ENCODE data around the gene ADORA2A.

Gene ADORA2A

DNA sequence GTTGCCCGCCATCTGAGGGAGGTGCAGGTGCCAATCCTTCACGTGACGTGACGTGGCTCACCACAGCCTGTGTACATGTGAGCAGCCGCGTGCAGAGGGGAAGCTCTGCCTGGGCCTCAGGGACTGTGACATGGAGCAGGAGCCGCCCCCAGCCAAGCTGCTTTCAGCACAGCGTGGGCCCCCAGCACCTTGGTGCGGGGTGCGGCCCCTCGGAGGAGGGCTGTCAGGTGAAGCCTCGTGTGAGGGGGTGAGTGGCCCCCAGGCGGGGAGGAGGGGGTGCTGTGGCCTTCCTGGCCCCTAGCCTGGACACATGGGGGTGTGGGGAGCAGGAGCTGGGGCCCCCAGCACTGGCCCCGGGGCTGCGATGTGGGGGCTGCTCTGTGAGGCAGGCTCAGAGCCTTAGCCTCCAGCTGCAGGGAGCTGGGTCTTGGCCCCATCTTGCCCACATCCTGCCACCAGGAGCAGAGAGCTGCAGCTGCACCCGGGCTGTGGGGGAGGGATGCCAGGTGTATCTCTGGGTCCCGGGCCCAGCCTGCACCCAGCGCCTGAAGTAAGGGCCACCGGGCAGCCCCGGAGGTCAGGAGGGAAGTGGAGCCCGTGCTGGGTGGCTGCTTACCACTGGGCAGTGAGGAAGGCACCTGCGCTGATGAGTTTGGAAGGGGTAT, at the start of gene ADORA2A:
Gene ADORA2A (plus strand): TSS at position 100 of the 665 bp plus-strand sequence. CDS start 5,806 bp downstream, outside the sequence.
- Histone ChIP-seq H3K9me3 (no peaks in the 10 kb centered on the region), H3K36me3 (peaks cover 17% of the 10 kb centered on the region), H3K4me1 (ENCODE audit: control insufficient read depth in 1 of 2, insufficient read depth in 1 of 2, low read depth in 1 of 2, low read length in 1 of 2) (peaks cover 80 to 90% of the 10 kb centered on the region in 2 experiments), H3K27me3 (no peaks in the 10 kb centered on the region), H3K27ac (peak within 1 kb of the TSS; percentile 97), H3K4me3 (ENCODE audit: low read depth in 1 of 2, low read length in 1 of 2) (peak within 1 kb of the TSS; percentile 67 to 92)
- TF ChIP-seq, protein P1, sequence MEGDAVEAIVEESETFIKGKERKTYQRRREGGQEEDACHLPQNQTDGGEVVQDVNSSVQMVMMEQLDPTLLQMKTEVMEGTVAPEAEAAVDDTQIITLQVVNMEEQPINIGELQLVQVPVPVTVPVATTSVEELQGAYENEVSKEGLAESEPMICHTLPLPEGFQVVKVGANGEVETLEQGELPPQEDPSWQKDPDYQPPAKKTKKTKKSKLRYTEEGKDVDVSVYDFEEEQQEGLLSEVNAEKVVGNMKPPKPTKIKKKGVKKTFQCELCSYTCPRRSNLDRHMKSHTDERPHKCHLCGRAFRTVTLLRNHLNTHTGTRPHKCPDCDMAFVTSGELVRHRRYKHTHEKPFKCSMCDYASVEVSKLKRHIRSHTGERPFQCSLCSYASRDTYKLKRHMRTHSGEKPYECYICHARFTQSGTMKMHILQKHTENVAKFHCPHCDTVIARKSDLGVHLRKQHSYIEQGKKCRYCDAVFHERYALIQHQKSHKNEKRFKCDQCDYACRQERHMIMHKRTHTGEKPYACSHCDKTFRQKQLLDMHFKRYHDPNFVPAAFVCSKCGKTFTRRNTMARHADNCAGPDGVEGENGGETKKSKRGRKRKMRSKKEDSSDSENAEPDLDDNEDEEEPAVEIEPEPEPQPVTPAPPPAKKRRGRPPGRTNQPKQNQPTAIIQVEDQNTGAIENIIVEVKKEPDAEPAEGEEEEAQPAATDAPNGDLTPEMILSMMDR (IDR thresholded peaks at IDR 0.05) = peak; percentile 44

DNA sequence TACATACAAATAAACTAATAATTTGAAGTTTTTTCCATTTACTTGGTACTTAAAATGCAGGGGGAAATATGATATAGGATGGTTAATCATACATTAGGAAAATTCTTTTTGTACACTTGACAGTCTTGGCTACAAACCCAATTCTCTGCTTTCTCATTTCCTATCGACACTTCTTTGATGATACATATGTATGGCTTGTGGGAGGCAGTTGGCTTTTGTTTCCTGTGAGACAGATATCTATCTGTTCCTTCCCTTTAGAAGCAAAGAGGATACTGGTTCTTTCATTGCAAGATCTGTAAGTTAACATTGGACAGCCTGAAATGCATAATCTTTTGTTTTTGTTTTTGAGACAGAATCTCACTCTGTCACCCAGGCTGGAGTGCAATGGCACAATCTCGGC, 47.9 kb upstream of the ADORA2A start:
- H3K9me3 ChIP-seq = no peaks in the 10 kb centered on the region
- H3K27ac ChIP-seq = no peak overlapping the region
- peaks cover 14% of the 10 kb centered on the region for H3K36me3 ChIP-seq
- H3K4me1 ChIP-seq (ENCODE audit: control insufficient read depth in 1 of 2, insufficient read depth in 1 of 2, low read depth in 1 of 2, low read length in 1 of 2) = no peaks in the 10 kb centered on the region
- no peak overlapping the region for H3K4me3 ChIP-seq (ENCODE audit: low read depth in 1 of 2, low read length in 1 of 2)
- TF ChIP-seq, protein P1 (IDR thresholded peaks at IDR 0.05) = no peak
- no peaks in the 10 kb centered on the region for H3K27me3 ChIP-seq

DNA sequence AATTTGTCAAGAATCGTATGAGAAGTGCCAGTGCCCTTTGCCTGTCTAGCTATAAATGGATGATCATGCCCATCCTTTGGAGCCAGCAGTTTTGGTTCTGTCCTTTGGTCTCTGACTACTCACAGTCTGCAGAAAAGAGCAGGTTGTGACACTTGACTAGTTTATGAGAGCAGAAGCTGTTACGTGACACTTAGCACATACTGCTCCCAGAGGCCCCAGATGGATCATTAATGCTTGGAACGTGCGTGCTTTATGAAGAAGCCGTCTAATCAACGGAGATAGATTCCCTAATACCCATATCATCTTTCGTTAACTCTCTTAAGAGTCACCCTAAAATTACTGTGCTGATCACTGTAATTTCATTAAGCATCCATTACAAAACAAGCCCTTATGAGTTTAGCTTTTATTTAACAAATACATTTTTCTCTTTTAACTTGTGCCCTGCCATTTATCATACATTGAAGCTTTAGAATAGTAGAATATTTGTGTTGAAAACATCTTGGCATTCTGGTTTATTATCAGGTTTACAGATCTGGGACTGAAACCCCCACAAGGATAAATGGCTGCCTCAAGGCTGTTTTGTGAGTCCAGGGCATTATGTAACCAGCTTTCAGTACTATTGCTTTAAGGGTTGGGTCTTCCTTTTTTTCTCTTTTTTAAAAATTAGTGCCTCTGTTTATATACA, 47.0 kb upstream of the ADORA2A start:
- TF ChIP-seq, protein P1 (IDR thresholded peaks at IDR 0.05) = no peak
- Histone ChIP-seq H3K9me3 (no peaks in the 10 kb centered on the region), H3K36me3 (peaks cover 14% of the 10 kb centered on the region), H3K27me3 (no peaks in the 10 kb centered on the region), H3K4me3 (ENCODE audit: low read depth in 1 of 2, low read length in 1 of 2) (no peak overlapping the region), H3K27ac (no peak overlapping the region), H3K4me1 (ENCODE audit: control insufficient read depth in 1 of 2, insufficient read depth in 1 of 2, low read depth in 1 of 2, low read length in 1 of 2) (no peaks in the 10 kb centered on the region)

DNA sequence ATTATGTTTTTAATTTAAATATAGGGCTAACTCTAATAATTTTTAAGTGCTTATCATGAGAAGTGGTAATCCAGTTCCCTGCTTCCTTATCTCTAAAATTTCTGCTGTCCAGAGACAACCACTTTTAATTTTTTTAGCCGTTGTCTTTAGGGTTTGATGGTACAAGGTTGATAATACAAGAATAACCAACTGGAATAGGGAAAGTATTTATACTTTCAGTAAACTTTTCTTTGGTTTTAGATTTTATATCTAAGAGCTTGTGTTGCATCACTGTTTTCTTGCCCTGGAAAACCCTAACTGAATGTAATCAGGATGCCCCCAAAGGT, 46.5 kb upstream of the ADORA2A start:
- no peaks in the 10 kb centered on the region for H3K4me1 ChIP-seq (ENCODE audit: control insufficient read depth in 1 of 2, insufficient read depth in 1 of 2, low read depth in 1 of 2, low read length in 1 of 2)
- H3K4me3 ChIP-seq (ENCODE audit: low read depth in 1 of 2, low read length in 1 of 2) = no peak overlapping the region
- H3K9me3 ChIP-seq = no peaks in the 10 kb centered on the region
- TF ChIP-seq, protein P1 (IDR thresholded peaks at IDR 0.05) = no peak
- peaks cover 11% of the 10 kb centered on the region for H3K36me3 ChIP-seq
- no peaks in the 10 kb centered on the region for H3K27me3 ChIP-seq
- no peak overlapping the region for H3K27ac ChIP-seq

DNA sequence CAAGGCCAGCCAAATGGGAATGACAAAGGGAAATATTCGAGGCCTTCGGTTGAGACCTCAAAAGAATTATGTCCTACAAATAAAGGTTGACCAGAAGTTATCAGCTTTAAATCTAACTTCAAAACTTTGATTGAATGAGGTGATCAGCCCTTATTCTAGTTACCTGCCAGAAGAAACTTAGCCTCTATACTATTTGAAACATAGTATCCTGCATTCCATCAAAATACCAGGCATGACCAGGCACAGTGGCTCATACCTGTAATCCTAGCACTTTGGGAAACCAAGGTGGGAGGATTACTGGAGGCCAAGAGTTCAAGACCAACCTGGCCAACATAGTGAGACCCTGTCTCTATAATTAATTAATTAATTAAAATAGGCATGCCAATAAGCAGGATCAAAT, 44.3 kb upstream of the ADORA2A start:
- Histone ChIP-seq H3K4me3 (ENCODE audit: low read depth in 1 of 2, low read length in 1 of 2) (no peak overlapping the region), H3K4me1 (ENCODE audit: control insufficient read depth in 1 of 2, insufficient read depth in 1 of 2, low read depth in 1 of 2, low read length in 1 of 2) (no peaks in the 10 kb centered on the region), H3K27me3 (no peaks in the 10 kb centered on the region), H3K9me3 (no peaks in the 10 kb centered on the region), H3K27ac (no peak overlapping the region), H3K36me3 (peaks cover 9% of the 10 kb centered on the region)
- TF ChIP-seq, protein P1 (IDR thresholded peaks at IDR 0.05) = no peak

Measured in neutrophil (primary cell).